ENCODE data around the gene ZDHHC16.
"Not testable (repeated sequence)": the region's sequence is repeated elsewhere in the genome, so short reads cannot be mapped to it uniquely, and the experiment has no call there.

The ZDHHC16 gene

GRCh38 chr10:97479410-97479809 lies 33.4 kb downstream of the ZDHHC16 start:
- DNase-seq (ENCODE audit: low read depth, low spot score) = not testable (repeated sequence)

- DNase-seq (ENCODE audit: low read depth, low spot score) = no peak
These were observed 34.0 kb downstream of the ZDHHC16 start for GRCh38 chr10:97479939-97480338.

GRCh38 chr10:97481071-97481470 lies 35.1 kb downstream of the ZDHHC16 start:
- no peak for DNase-seq (ENCODE audit: low read depth, low spot score)

- no peak for DNase-seq (ENCODE audit: low read depth, low spot score)
These were observed 36.4 kb downstream of the ZDHHC16 start for GRCh38 chr10:97482381-97482780.

- no peak for DNase-seq (ENCODE audit: low read depth, low spot score)
These were observed 37.5 kb downstream of the ZDHHC16 start for GRCh38 chr10:97483506-97483905.

GRCh38 chr10:97483921-97484320 lies 37.9 kb downstream of the ZDHHC16 start:
- no peak for DNase-seq (ENCODE audit: low read depth, low spot score)

GRCh38 chr10:97485647-97486281 lies 39.8 kb downstream of the ZDHHC16 start:
- DNase-seq (ENCODE audit: low read depth, low spot score) = no peak

- no peak for DNase-seq (ENCODE audit: low read depth, low spot score)
These were observed 44.6 kb downstream of the ZDHHC16 start for GRCh38 chr10:97490592-97490991.

- DNase-seq (ENCODE audit: low read depth, low spot score) = no peak
These were observed 48.2 kb downstream of the ZDHHC16 start for GRCh38 chr10:97494151-97494550.

GRCh38 chr10:97494863-97495506 lies 49.0 kb downstream of the ZDHHC16 start:
- DNase-seq (ENCODE audit: low read depth, low spot score) = no peak

- DNase-seq (ENCODE audit: low read depth, low spot score) = peak; percentile 47
These were observed 51.6 kb downstream of the ZDHHC16 start for GRCh38 chr10:97497572-97498075.

GRCh38 chr10:97498076-97498840 lies 52.3 kb downstream of the ZDHHC16 start, which contains the start of gene MMS19:
Gene MMS19 (minus strand): TSS chr10:97498422. CDS start chr10:97498384, 38 bp downstream.
- peak; percentile 98 for DNase-seq (ENCODE audit: low read depth, low spot score)

GRCh38 chr10:97498841-97499560 lies 53.0 kb downstream of the ZDHHC16 start, which contains the start of gene UBTD1:
Gene UBTD1 (plus strand): TSS chr10:97498924. CDS start chr10:97499204, 280 bp downstream.
- DNase-seq (ENCODE audit: low read depth, low spot score) = no peak

GRCh38 chr10:97499561-97500296 lies 53.8 kb downstream of the ZDHHC16 start:
- DNase-seq (ENCODE audit: low read depth, low spot score) = no peak

- no peak for DNase-seq (ENCODE audit: low read depth, low spot score)
These were observed 54.3 kb downstream of the ZDHHC16 start for GRCh38 chr10:97500297-97500575.

GRCh38 chr10:97502916-97503315 lies 56.9 kb downstream of the ZDHHC16 start:
- no peak for DNase-seq (ENCODE audit: low read depth, low spot score)

GRCh38 chr10:97503406-97503805 lies 57.4 kb downstream of the ZDHHC16 start:
- no peak for DNase-seq (ENCODE audit: low read depth, low spot score)

GRCh38 chr10:97505152-97505551 lies 59.2 kb downstream of the ZDHHC16 start:
- DNase-seq (ENCODE audit: low read depth, low spot score) = no peak

- DNase-seq (ENCODE audit: low read depth, low spot score) = no peak
These were observed 60.4 kb downstream of the ZDHHC16 start for GRCh38 chr10:97506199-97506991.

Measured in activated naive CD8-positive, alpha-beta T cell treated with anti-CD3 and anti-CD28 coated beads, Interleukin-2, amount 50 U/mL, for 16 hours (primary cell).